Activated T-helper 1 cell treated with Interleukin-2 at 50 U/mL for 16 hours (primary cell): ENCODE data around the gene TEX36.
"Not testable (repeated sequence)": the region's sequence is repeated elsewhere in the genome, so short reads cannot be mapped to it uniquely, and the experiment has no call there.

Source experiments
- DNase-seq: peaks from one replicate; pipeline ENCODE4 v3.0.0-alpha.2; 2020; ENCODE audit warnings: low read depth

TEX36 gene

GRCh38 chr10:125692196-125692595 lies 9.2 kb upstream of the TEX36 start:
- no peak for DNase-seq

DNA sequence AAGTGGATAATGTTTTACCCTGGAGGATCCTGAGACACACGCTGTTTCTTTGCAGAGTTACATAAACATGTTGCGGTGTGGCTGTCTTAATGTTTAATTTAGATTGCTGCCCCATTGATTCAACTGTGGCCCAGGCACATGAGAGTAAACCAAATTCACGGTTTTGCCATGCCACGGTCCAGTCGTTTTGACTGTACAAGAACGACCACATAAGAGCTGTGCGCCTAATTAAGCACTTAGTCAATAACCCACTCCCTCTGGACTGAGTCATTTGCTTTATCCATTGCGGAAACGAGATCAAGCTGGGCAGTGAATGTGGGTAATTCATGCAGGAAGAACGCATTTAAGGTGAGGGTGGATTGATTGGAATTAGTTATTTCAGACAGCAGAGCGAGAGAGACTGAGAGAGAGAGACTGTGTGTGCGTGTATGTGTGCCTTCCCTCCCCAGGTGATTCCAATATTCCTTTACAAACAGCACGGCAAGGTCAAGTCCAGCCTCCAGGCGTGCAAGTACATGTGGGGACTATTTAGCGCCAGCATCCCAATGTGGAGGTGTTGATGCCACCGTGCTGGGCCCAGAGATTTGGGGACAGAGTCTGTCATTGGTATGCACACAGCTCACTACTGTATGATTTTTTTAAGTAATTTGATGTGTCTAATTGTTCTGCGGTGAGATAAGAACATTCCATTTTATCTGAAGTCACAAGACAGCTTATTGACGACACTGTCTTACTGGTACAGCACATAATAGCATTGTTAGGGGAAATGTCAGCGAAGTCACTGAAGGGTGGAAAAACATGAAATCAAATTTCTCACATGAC lies 8.4 kb upstream of the TEX36 start:
- no peak for DNase-seq

DNA sequence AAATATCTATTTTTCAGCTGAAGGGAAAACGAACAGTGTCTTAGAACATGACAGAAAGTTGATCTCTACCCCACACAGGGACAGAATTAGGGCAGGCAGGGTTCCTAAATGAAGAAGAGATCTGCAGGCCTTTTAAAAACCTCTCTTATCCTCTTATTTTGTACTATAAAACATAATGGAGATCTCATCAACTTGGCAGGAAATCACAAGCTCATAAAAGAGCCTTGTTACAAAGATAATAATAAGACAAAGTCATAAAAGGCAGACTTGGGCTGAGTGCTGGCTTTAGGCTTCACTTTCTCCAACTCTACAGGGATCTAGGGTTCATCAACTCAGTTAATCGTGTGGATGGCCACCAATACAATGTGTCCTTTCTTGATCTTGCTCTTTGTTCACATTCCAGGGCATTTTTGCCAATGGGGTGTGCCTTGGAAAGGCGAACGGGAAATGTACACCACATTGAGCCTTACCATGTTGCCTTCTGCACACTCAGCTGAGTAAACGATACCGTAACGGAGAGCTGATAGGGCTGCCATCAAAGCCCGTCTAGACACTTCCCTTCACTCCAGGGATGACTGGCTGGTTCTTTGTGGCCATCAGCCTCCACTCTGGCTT lies 7.1 kb upstream of the TEX36 start:
- no peak for DNase-seq

DNA sequence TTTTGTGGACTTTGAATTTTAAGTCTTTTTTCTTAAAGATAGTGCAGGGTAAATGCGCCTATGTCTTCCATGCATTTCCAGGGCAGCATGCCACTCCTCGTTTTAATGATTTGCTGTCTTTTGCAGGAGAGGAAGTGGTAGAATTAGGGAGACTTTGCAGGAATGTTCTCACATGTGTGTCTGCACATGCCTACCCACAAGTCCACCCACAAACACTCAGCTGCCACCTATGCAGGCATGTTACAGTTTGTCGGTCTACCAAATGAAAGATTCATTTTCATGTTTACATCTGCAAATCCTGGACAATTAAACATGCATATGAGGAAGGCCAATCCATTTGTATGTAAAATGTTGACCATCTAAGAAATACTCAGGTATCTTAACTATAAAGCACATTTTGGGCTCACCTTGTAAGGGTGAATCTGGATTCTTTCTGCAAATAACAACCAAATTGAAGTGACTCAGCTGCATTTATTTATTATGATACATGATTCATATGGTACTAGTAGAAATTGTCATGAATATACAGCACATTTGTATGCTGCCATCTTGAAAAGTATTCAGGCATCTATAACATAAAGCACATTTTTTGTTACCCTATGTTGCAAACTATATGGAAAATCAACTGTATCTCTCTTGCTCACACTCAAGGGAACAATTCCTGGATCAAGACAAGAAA lies 4.7 kb upstream of the TEX36 start:
- no peak for DNase-seq

- no peak for DNase-seq
Measured at GRCh38 chr10:125684581-125684980, 1.6 kb upstream of the TEX36 start.

GRCh38 chr10:125683821-125684220 lies 858 bp upstream of the TEX36 start:
- no peak for DNase-seq

- DNase-seq, result no peak
Measured at GRCh38 chr10:125679436-125679835, 3.5 kb downstream of the TEX36 start.

GRCh38 chr10:125672884-125673283 lies 10.1 kb downstream of the TEX36 start:
- DNase-seq, result no peak

- DNase-seq, result no peak
Measured at GRCh38 chr10:125662584-125662983, 20.4 kb downstream of the TEX36 start.

DNA sequence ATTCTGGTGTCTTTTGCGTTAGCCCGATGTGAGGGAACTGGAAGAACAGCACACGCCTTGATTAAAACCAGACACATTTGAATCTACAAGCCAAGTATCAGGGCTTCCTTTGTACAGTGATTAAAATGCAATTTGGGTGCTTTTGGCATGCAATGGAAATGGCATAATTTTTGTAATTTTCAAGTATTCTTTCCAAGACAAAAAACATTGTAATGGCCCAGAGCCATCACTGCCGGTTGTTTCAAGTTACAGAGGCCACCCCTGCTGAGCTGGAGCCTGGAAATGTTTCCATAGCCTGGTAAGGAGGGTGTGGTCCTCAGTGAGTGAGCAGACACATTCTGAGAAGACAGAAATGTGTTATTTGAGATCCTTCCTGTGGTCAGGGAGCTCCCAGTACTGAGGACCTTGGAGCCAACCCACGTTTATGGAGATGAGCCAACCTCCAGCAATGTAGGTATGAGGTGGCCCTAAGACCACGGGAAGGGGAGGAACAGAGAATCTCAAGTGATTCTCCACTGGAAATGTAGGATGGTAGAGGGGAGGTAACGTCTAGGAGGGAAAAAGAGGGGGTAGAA lies 20.9 kb downstream of the TEX36 start:
- no peak for DNase-seq

DNA sequence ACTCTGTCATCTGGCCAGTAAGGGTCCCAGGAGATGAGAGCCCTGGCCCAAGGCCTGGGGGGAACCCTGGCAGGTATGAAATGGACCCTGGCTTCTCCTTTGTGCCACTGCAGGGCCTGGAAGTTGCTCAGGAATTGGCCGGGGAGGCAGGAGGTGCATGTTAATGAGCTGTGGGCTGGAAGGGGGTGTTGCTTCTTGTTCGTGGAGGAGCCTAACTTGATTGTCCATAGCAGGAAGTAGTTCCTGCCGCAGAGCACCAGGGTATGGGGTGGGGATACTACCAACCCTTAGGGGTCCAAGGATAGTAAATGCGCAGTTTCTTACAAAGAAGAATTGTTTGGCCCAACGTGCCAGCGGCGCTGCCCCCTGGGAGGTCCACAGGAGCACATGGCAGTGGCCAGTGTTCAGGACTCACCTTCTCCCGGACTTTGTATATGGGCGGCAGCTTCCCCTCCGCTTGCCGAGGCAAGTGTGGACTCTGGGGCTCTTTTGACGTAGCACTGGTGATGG lies 21.5 kb downstream of the TEX36 start:
- DNase-seq, result no peak

DNA sequence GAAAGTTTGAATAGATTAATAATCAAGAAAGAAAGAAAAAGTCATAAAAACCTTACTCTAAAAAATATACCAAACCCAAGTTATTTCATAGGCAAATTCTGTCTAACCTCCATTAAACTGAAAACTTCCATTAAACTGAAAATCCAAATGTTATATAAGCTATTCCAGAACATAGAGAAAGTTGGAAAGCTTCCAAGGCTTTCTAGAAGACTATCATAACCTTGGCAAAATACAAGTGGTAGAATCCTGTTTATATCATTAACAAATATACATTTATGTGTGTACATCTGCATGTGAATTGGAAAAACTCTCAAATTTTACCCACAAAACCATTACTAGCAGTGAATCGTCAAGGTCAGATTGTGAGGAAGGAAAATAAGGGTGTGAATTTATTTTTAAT lies 23.9 kb downstream of the TEX36 start:
- no peak for DNase-seq

- no peak for DNase-seq
Measured at GRCh38 chr10:125656523-125656922, 26.4 kb downstream of the TEX36 start.

DNA sequence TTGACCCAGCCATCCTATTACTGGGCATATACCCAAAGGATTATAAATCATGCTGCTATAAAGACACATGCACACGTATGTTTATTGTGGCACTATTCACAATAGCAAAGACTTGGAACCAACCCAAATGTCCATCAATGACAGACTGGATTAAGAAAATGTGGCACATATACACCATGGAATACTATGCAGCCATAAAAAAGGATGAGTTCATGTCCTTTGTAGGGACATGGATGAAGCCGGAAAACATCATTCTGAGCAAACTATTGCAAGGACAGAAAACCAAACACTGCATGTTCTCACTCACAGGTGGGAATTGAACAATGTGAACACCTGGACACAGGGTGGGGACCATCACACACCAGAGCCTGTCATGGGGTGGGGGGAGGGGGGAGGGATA lies 29.9 kb downstream of the TEX36 start:
- not testable (repeated sequence) for DNase-seq

- DNase-seq, result no peak
Measured at GRCh38 chr10:125646311-125646710, 36.7 kb downstream of the TEX36 start.

- no peak for DNase-seq
Measured at GRCh38 chr10:125641398-125641797, 41.6 kb downstream of the TEX36 start.

DNA sequence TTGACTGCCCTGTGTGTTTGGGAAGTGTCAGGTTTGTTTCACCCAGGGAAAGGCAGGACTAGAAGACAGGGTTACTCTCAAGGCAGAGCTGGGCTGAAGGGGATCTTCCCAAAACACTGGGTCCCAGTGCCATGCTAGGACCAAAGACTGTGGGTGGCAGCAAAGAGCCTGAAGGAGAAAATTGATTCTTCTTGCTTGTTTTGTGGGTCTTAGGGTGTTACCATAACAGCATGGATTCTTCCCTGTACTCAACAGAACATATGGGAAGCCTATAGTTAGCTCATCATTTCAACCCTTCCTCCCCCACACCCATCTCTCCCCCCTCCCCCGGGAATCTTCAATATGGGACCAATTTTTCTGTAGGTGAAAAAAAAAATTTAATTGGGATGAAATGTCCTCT lies 42.3 kb downstream of the TEX36 start:
- no peak for DNase-seq

GRCh38 chr10:125639846-125640245 lies 43.1 kb downstream of the TEX36 start:
- DNase-seq, result no peak

- no peak for DNase-seq
Measured at GRCh38 chr10:125638555-125638954, 44.4 kb downstream of the TEX36 start.

GRCh38 chr10:125637496-125637895 lies 45.5 kb downstream of the TEX36 start:
- no peak for DNase-seq

DNA sequence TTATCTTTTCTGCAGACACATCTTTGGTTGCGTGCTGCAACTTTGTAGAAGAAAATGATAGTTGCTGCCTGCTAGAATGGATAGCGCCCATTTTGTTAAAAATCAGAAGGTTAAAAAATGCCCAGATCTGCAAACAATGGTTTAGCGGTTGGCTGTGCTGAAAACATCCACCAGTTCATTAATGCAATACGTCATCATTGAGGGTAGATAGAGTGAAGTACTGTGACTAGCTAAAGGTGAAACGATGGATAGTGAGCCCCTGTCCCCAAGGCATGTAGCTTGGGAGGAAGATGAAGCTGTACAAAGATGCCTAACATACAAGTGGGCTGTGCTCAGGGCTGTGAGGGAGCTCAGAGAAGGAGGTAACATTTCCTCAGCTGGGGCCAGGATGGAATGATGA lies 48.4 kb downstream of the TEX36 start:
- no peak for DNase-seq

DNA sequence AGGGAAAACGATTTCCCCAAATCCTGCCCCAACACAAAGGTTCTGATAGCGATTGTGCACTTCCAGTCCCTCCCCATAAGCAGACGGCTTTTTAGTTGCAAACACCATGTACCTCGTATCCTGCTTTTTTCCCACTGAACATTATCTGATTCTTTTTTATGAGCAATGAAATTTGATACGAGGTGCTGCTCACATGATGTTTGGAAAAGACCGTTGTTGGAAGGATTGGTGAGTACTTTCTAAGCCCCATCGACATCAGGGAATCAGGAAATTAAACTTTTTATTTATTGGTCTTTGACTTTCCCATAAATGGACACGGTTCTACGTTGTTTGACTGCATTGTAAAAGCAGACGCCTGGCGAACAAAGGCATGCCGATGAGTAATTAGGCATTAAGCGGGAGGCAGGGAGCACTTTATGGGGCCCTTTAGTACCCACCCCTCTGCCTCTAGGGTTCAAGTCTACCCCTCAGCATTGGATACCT lies 49.4 kb downstream of the TEX36 start:
- DNase-seq, result no peak

DNA sequence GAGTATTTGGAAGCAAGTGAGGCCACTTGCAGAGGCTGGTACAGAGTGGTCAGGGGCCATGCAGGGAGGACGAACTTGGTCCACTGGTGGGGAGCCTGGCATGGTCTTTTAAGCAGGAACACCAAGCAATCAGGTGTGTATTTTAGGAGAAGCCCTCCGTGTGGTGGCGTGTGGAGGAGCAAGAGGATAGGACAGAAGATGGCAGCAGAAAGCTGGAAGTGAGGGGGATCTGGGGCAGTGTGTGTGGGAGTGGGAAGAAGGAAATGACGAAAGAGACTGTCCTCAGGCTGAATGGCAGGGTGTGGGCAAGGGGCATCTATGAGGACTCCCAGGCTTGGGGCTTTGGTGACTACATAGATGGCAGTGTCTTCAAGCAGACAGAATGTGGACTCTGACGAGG lies 51.2 kb downstream of the TEX36 start:
- no peak for DNase-seq
